ENCODE results near the gene TNNT1.

TNNT1 gene

GRCh38 chr19:55086730-55087541 is 62.1 kb downstream of the TNNT1 start:
- DNase-seq = peak; percentile 21

DNA sequence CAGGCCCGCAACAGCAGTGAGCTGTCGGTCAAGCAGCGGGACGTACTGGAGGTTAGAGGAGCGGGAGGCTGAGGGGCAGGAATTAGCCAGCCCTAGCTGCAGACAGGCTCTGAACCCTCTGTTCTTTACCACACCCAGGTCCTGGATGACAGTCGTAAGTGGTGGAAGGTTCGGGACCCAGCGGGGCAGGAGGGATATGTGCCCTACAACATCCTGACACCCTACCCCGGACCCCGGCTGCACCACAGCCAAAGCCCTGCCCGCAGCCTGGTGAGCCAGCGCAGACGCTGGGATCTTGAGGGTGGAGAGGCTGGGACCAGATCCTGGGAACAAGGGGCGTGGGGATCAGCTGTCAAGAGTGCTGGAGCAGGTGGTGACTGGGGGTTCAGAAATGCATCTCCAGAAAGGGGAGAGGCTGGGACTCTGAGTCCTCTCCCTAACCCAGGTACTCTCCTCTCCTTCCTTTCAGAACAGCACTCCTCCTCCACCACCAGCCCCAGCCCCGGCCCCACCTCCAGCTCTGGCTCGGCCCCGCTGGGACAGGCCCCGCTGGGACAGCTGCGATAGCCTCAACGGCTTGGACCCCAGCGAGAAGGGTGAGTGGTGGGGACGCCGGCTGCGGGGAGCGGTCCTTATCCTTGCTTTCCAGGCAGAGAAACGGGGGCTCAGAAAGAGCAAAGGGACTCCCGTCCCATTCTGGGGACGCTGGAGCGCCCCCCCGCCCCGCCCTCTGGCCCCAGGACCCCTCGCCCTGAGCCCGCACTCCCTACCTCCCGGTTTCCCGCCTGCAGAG is 62.9 kb downstream of the TNNT1 start:
- no peak for DNase-seq

DNA sequence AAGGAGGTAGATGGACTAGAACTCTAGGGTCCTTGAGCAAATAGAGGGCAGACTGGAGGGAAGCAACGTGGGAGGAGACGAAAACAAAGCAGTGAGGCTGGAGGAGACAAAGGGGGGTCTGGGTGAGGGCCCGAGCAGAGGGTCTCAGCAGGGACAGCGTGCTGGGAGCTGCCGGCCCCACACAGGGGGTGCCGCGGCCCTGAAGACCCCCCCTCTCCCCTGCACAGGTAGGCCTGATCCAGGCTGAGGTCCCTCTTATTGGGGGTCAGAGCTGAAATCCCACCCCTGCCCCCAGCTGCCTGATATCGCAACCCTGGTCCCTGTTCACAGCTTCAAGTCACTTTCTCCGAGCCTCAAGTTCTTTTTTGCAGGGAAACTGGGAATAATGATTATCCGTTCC is 64.6 kb downstream of the TNNT1 start:
- DNase-seq = no peak

DNA sequence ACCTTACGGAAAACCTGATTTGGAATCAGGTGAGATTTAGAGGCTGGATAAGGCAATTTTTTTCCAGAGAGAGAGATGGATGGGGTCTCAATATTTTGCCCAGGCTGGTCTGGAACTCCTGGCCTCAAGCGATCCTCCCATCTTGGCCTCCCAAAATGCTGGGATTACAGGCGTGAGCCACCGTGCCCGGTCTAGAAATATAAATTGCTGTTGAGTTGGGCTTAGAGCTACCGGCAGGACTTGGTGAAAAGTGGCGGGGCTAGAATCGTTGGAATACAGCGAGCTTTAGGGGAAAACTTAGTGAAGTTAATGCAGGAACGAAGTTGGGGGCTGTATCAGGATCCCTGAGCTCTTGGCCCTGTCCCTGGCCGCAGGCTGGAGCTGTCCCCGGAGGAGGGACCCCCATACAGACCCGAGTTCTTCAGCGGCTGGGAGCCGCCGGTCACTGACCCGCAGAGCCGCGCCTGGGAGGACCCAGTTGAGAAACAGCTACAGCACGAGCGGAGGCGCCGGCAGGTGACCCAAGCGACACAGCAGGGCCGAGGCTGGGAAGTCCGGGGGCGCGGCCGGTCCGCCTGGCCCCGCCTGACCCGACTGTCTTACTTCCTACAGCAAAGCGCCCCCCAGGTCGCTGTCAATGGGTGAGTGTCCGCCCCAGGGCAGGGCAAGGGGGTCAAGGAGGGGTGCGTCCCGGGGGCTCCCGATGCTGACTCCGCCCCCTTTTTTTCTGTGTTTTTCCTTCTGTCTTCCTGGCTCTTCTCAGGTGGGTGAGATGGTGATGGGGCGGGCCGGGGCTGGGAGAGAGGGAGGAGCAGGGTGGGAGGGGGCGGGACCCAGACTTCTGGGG is 65.8 kb downstream of the TNNT1 start:
- no peak for DNase-seq
